Activated T-helper 2 cell treated with anti-CD3 and anti-CD28 coated beads, Interferon-gamma antibody, Interleukin-2, Interleukin-4, amounts not matched to agents 10 μg/mL and 5 μg/mL and 100 μg/mL, durations not matched to agents 14 hours and 24 hours and 36 hours (primary cell): ENCODE measurements around the gene LRP11. TPM values are rescaled to one million over a fixed set of nuclear protein-coding genes. Genes with fewer than 3 reads are reported as not detected.

Source experiments
- DNase-seq: peaks from one replicate; pipeline ENCODE4 v3.0.0; 2021; ENCODE audit warnings: low spot score
- H3K27ac Mint-ChIP-seq: one replicate; pipeline ENCODE4 v1.8.0; 2021; ENCODE audit warnings: mixed read lengths
- H3K27me3 Mint-ChIP-seq: one replicate; pipeline ENCODE4 v1.8.0; 2021; ENCODE audit warnings: low read depth, mixed read lengths
- H3K36me3 Mint-ChIP-seq: one replicate; pipeline ENCODE4 v1.8.0; 2021; ENCODE audit warnings: low read depth, mixed read lengths
- H3K4me1 Mint-ChIP-seq: one replicate; pipeline ENCODE4 v1.8.0; 2021; ENCODE audit warnings: low read depth, mixed read lengths
- H3K4me3 Mint-ChIP-seq: one replicate; pipeline ENCODE4 v1.8.0; 2021; ENCODE audit warnings: low read depth, mild to moderate bottlenecking, moderate library complexity, mixed read lengths
- H3K9me3 Mint-ChIP-seq: one replicate; pipeline ENCODE4 v1.8.0; 2021; ENCODE audit warnings: mixed read lengths
- intact Hi-C: fragments of 100-400 bp; cut with micrococcal nuclease; formaldehyde crosslinking; loops from one replicate; pipeline ENCODE4 v1.15.1; 2023
- total RNA-seq: library from RNA; stranded (reverse); gene quantifications from 2 replicates; pipeline ENCODE4 v1.2.3, GENCODE V29; 2022

LRP11 gene
- total RNA-seq, 1 donor from 2014 or later, result 4.3 TPM

GRCh38 chr6:149771185-149771584, 93.0 kb downstream of the LRP11 start:
- intact Hi-C loops, result no loop called here
- DNase-seq, result no peak
- H3K36me3 Mint-ChIP-seq, result peaks cover 56% of the 10 kb centered on the region
- peaks cover 3% of the 10 kb centered on the region for H3K4me1 Mint-ChIP-seq
- H3K4me3 Mint-ChIP-seq, result no peak overlapping the region
- H3K27me3 Mint-ChIP-seq, result no peaks in the 10 kb centered on the region
- H3K27ac Mint-ChIP-seq, result no peak overlapping the region
- H3K9me3 Mint-ChIP-seq, result peaks cover 7% of the 10 kb centered on the region

GRCh38 chr6:149769676-149770075, 94.5 kb downstream of the LRP11 start:
- DNase-seq, result no peak
- Mint-ChIP-seq H3K36me3 (peaks cover 54% of the 10 kb centered on the region), H3K27me3 (no peaks in the 10 kb centered on the region), H3K9me3 (peaks cover 12% of the 10 kb centered on the region), H3K4me1 (peaks cover 3% of the 10 kb centered on the region), H3K4me3 (no peak overlapping the region), H3K27ac (no peak overlapping the region)
- intact Hi-C loops, result no loop called here

Other genes starting within 250 kb of the LRP11 start
- gene KATNA1, start 215.6 kb downstream of the LRP11 start, total RNA-seq, result 18.9 and 20.8 TPM in 2 replicates
- 27.8 and 28.4 TPM in 2 replicates for gene LATS1, start 146.3 kb downstream of the LRP11 start, total RNA-seq
- 70.8 and 80.6 TPM in 2 replicates for gene NUP43, start 117.8 kb downstream of the LRP11 start, total RNA-seq
- 112 TPM in 2 replicates for gene PCMT1, start 114.6 kb downstream of the LRP11 start, total RNA-seq
- not detected in 2 replicates for gene RAET1E, start 33.8 kb upstream of the LRP11 start, total RNA-seq
- gene RAET1G, start 58.8 kb upstream of the LRP11 start, total RNA-seq, result not detected in 2 replicates
- gene ULBP2, start 77.7 kb upstream of the LRP11 start, total RNA-seq, result 0.14 and 0.18 TPM in 2 replicates
- 0.41 and 0.48 TPM in 2 replicates for gene ULBP1, start 99.6 kb upstream of the LRP11 start, total RNA-seq
- gene RAET1L, start 161.2 kb upstream of the LRP11 start, total RNA-seq, result not detected in 2 replicates
- 0.52 and 0.53 TPM in 2 replicates for gene ULBP3, start 204.8 kb upstream of the LRP11 start, total RNA-seq